OCI-LY1 (cell line): ENCODE data around the gene LRP5.

Source experiments
- EZH2 ChIP-seq: fragments of 200-600 bp; sonication (generic), shearing (Covaris generic); IDR thresholded peaks from 2 replicates; pipeline ENCODE4 v1.8.0; 2017; ENCODE audit warnings: borderline replicate concordance, mixed run types, mild to moderate bottlenecking, antibody characterized with exemption, low read length, moderate library complexity, mixed read lengths
- TF ChIP-seq, protein P1 (sequence below): fragments of 200-600 bp; sonication (generic), shearing (Covaris generic); IDR thresholded peaks from 2 replicates; pipeline ENCODE4 v1.5.1; 2017; ENCODE audit warnings: mild to moderate bottlenecking, antibody characterized with exemption, low read length, moderate library complexity, mixed read lengths

GRCh38 chr11:68383976-68384501 is 71.6 kb downstream of the LRP5 start:
- TF ChIP-seq, protein P1, sequence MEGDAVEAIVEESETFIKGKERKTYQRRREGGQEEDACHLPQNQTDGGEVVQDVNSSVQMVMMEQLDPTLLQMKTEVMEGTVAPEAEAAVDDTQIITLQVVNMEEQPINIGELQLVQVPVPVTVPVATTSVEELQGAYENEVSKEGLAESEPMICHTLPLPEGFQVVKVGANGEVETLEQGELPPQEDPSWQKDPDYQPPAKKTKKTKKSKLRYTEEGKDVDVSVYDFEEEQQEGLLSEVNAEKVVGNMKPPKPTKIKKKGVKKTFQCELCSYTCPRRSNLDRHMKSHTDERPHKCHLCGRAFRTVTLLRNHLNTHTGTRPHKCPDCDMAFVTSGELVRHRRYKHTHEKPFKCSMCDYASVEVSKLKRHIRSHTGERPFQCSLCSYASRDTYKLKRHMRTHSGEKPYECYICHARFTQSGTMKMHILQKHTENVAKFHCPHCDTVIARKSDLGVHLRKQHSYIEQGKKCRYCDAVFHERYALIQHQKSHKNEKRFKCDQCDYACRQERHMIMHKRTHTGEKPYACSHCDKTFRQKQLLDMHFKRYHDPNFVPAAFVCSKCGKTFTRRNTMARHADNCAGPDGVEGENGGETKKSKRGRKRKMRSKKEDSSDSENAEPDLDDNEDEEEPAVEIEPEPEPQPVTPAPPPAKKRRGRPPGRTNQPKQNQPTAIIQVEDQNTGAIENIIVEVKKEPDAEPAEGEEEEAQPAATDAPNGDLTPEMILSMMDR = peak; percentile 98
- TF ChIP-seq EZH2 = no peak
